Measurements from ENCODE around the gene TRPM3.

Gene TRPM3

DNA sequence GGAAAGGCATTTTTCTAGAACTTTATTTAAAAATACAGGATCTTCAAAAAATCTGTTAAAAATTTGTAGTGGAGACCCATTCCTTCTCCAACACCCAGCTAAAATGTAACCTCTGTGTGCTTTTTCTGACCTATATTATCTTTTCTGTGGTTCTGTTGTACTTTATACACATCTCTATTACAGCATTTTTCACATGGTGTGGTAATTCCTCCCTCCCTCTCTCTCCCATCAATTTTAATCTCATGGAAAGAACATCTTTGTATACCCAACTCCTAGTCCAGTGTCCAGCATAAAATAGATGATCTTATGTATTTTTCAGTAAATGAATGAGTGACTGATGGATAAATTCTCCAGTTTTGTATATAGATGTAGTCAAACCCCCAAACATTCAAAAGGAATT lies 523.5 kb downstream of the TRPM3 start:
- TF ChIP-seq, protein P1, sequence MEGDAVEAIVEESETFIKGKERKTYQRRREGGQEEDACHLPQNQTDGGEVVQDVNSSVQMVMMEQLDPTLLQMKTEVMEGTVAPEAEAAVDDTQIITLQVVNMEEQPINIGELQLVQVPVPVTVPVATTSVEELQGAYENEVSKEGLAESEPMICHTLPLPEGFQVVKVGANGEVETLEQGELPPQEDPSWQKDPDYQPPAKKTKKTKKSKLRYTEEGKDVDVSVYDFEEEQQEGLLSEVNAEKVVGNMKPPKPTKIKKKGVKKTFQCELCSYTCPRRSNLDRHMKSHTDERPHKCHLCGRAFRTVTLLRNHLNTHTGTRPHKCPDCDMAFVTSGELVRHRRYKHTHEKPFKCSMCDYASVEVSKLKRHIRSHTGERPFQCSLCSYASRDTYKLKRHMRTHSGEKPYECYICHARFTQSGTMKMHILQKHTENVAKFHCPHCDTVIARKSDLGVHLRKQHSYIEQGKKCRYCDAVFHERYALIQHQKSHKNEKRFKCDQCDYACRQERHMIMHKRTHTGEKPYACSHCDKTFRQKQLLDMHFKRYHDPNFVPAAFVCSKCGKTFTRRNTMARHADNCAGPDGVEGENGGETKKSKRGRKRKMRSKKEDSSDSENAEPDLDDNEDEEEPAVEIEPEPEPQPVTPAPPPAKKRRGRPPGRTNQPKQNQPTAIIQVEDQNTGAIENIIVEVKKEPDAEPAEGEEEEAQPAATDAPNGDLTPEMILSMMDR (IDR thresholded peaks at IDR 0.05; ENCODE audit: insufficient read depth, low read depth, low read length, missing control alignments) = no peak
- no peak for DNase-seq (ENCODE audit: low read depth)

GRCh38 chr9:70595211-70595610 lies 526.2 kb downstream of the TRPM3 start:
- H3K4me3 ChIP-seq (ENCODE audit: low read depth, low read length) = no peak overlapping the region
- no peak for DNase-seq (ENCODE audit: low read depth)
- TF ChIP-seq, protein P1 (IDR thresholded peaks at IDR 0.05; ENCODE audit: insufficient read depth, low read depth, low read length, missing control alignments) = no peak

More for the DNA sequence above, 523.5 kb downstream of the TRPM3 start:
- H3K4me3 ChIP-seq (ENCODE audit: low read depth, low read length) = no peak overlapping the region

DNA sequence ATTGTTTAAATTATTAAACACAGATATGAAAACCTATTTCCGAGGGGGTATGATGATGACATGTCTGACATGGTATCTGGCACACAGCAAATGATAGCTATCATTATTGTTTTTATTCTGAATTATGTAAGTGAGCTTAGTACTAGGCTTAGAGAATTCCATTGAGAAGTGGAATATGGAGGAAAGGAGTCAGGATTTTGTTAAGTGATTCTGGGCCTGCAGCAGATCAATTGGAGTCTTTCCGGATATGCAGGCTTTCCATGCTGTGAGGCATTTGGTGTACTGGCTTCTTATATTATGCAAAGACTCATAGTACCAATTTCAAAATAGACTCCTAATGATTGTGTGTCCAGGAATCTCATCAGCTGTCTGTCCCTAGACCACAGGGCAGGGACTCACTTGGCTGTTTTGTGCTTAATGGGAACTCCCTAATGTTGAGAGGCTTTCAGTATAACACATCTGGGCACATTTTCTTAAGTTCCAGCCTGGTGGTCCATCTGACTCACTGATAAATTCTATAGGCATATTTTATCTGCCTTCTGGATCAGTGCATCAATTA lies 527.0 kb downstream of the TRPM3 start:
- H3K4me3 ChIP-seq (ENCODE audit: low read depth, low read length) = no peak overlapping the region
- TF ChIP-seq, protein P1 (IDR thresholded peaks at IDR 0.05; ENCODE audit: insufficient read depth, low read depth, low read length, missing control alignments) = no peak
- DNase-seq (ENCODE audit: low read depth) = no peak

DNA sequence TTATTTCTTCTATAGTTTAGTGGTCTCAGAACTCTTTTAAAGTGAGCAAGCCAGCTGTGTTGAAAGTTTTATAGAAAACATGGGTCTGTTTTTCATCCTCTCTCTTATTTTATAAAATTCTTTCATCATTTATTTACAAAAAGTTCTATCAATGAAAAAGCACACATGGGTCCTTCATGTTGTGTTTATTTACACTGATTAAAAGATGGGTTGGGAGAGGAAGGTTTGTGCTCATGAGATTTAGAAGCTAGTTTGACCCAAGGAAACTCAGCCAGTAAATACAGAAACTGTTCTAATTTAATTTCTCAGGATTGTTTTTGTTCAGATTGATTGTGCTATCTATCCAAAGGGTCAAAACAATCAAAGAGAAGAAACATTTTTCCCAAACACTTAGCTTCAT lies 528.2 kb downstream of the TRPM3 start:
- DNase-seq (ENCODE audit: low read depth) = no peak
- H3K4me3 ChIP-seq (ENCODE audit: low read depth, low read length) = no peak overlapping the region
- TF ChIP-seq, protein P1 (IDR thresholded peaks at IDR 0.05; ENCODE audit: insufficient read depth, low read depth, low read length, missing control alignments) = no peak

DNA sequence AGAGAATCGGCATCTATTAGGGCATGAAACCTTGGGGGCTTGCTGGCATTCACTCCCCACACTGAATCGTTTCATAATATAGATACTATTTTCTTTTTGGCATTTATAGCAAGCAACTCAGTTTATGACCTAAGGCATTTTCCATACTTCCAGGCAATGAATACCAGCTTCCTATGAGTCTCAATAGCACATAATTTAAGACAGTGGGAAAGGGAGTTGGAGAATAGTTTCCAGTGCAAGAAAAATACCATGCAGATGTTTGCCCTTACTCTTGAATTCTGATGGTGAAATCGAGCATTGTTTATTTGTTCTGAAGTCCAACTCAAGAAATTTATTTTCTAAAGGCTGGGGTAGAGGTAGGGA lies 531.1 kb downstream of the TRPM3 start:
- DNase-seq (ENCODE audit: low read depth) = no peak
- TF ChIP-seq, protein P1 (IDR thresholded peaks at IDR 0.05; ENCODE audit: insufficient read depth, low read depth, low read length, missing control alignments) = no peak

DNA sequence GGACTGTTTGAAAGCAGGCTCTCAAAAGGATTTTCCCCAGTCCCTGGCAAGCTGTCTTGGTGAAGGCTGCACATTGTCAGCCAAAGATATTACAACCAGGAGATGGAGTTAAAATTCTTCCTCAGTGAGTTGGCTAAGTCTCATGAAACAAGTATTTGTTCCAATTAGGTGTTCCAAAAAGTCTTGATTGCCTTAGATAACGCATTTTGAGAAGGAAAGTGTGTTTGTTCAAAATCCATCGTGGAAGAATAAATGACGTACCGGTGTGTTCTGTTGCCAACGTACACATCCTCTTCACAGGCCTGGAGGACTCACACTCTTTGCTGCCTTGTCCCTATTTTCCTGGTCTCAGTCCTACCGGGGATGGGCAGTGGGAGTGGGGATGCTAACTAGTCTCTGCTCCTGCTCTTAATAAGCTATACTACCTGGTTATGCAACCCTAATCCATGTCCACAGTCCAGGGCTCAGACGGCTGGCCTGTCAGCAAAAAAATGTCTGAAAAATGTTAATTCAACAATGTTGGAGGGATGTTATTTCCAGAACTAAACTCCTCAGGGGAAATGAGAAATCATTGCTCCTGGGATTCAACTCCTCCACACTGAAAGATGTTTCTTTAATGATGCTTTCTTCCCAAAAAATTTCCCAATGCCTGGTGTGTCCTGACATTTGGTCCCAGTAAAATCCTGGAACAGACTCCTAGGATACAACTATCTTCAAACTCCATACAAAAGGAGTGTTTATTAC lies 531.7 kb downstream of the TRPM3 start:
- DNase-seq (ENCODE audit: low read depth) = no peak
- TF ChIP-seq, protein P1 (IDR thresholded peaks at IDR 0.05; ENCODE audit: insufficient read depth, low read depth, low read length, missing control alignments) = no peak
- no peak overlapping the region for H3K4me3 ChIP-seq (ENCODE audit: low read depth, low read length)

More for the DNA sequence above, 531.1 kb downstream of the TRPM3 start:
- no peak overlapping the region for H3K4me3 ChIP-seq (ENCODE audit: low read depth, low read length)
